ENCODE results near the gene HSD3B1.

GRCh38 chr1:119547805-119548204, 40.8 kb downstream of the HSD3B1 start:
- TF ChIP-seq SMC3 (IDR thresholded peaks at IDR 0.05) (no peak), RNF2 (IDR thresholded peaks at IDR 0.05; ENCODE audit: borderline replicate concordance, low read depth) (no peak), POLR2A (IDR thresholded peaks at IDR 0.05; ENCODE audit: low read length) (no peak), CTCF (IDR thresholded peaks at IDR 0.05) (no peak), EP300 (IDR thresholded peaks at IDR 0.05) (no peak), RAD21 (conservative IDR thresholded peaks at IDR 0.05 in 1 of 2, IDR thresholded peaks at IDR 0.05 in 1 of 2) (no peak), RCOR1 (IDR thresholded peaks at IDR 0.05; ENCODE audit: low read depth, low read length) (no peak)

Data from A549 (cell line).